GM23338 (cell line): ENCODE data around the gene KRT75. TPM values are rescaled to one million over a fixed set of nuclear protein-coding genes. Genes with fewer than 3 reads are reported as not detected.

Source experiments
- ATAC-seq: fragments of 200-7000 bp; cut with Tn5 transposase; 3 replicates; pipeline ENCODE4 v1.9.1; 2020
- DNase-seq: peaks from one replicate; pipeline ENCODE4 v3.0.0-alpha.2; 2015; ENCODE audit warnings: low spot score
- H2AFZ ChIP-seq: fragments of 200-600 bp; sonication (generic); 2 replicates; pipeline ENCODE4 v1.8.0; 2016; ENCODE audit warnings: antibody characterized with exemption, mild to moderate bottlenecking, moderate library complexity
- H3F3A ChIP-seq: fragments of 200-600 bp; sonication (generic); replicated peaks from 2 replicates; pipeline ENCODE4 v1.8.0; 2017; ENCODE audit warnings: antibody characterized with exemption, mixed run types, low read depth
- H3K27ac ChIP-seq: fragments of 200-600 bp; sonication (generic); 2 replicates; pipeline ENCODE4 v1.6.1; 2016; ENCODE audit warnings: low read depth
- H3K27me3 ChIP-seq: fragments of 200-600 bp; sonication (generic); 2 replicates; pipeline ENCODE4 v1.8.0; 2016; ENCODE audit warnings: mild to moderate bottlenecking, mixed run types, moderate library complexity; ENCODE audit not compliant: insufficient read depth
- H3K36me3 ChIP-seq: fragments of 200-600 bp; sonication (generic); 2 replicates; pipeline ENCODE4 v1.8.0; 2016; ENCODE audit warnings: mild to moderate bottlenecking; ENCODE audit not compliant: insufficient read depth
- H3K4me1 ChIP-seq: fragments of 200-600 bp; sonication (generic); 2 replicates; pipeline ENCODE4 v1.8.0; 2016; ENCODE audit warnings: mild to moderate bottlenecking, moderate library complexity; ENCODE audit not compliant: insufficient read depth
- H3K4me2 ChIP-seq: fragments of 200-600 bp; sonication (generic); 2 replicates; pipeline ENCODE4 v1.7.1; 2017; ENCODE audit warnings: mixed run types
- H3K4me3 ChIP-seq: fragments of 200-600 bp; sonication (generic); 2 replicates; pipeline ENCODE4 v1.6.1; 2016; ENCODE audit warnings: mixed run types
- H3K79me2 ChIP-seq: fragments of 200-600 bp; sonication (generic); replicated peaks from 2 replicates; pipeline ENCODE4 v1.8.0; 2017; ENCODE audit warnings: mild to moderate bottlenecking; ENCODE audit not compliant: insufficient read depth
- H3K9me2 ChIP-seq: fragments of 200-600 bp; sonication (generic); 2 replicates; pipeline ENCODE4 v1.8.0; 2017; ENCODE audit not compliant: insufficient read depth
- H4K20me1 ChIP-seq: fragments of 200-600 bp; sonication (generic); replicated peaks from 2 replicates; pipeline ENCODE4 v1.8.0; 2017; ENCODE audit warnings: mild to moderate bottlenecking; ENCODE audit not compliant: insufficient read depth
- H3K27ac Mint-ChIP-seq: 2 replicates; pipeline ENCODE4 v1.8.0; 2020; ENCODE audit warnings: inconsistent platforms, mild to moderate bottlenecking, moderate library complexity, mixed read lengths
- H3K27me3 Mint-ChIP-seq: 3 replicates; pipeline ENCODE4 v1.8.0; 2022; ENCODE audit warnings: low read depth, mild to moderate bottlenecking, moderate library complexity, mixed read lengths, inconsistent platforms; ENCODE audit not compliant: insufficient read depth, poor library complexity
- H3K36me3 Mint-ChIP-seq: 3 replicates; pipeline ENCODE4 v1.8.0; 2021; ENCODE audit warnings: low read depth, mild to moderate bottlenecking, inconsistent platforms, moderate library complexity, mixed read lengths
- H3K4me1 Mint-ChIP-seq: 3 replicates; pipeline ENCODE4 v1.8.0; 2020; ENCODE audit warnings: mild to moderate bottlenecking, inconsistent platforms, mixed read lengths
- H3K4me3 Mint-ChIP-seq: 3 replicates; pipeline ENCODE4 v1.8.0; 2021; ENCODE audit warnings: moderate library complexity, mild to moderate bottlenecking, inconsistent platforms, mixed read lengths
- H3K9me3 Mint-ChIP-seq: 3 replicates; pipeline ENCODE4 v1.8.0; 2020; ENCODE audit warnings: moderate library complexity, mild to moderate bottlenecking, inconsistent platforms, mixed read lengths
- CTCF ChIP-seq, 2 experiments: fragments of 200-600 bp in 1 of 2; sonication (generic) in 1 of 2; conservative IDR thresholded peaks; 2 replicates each; pipeline versions ENCODE4 v1.5.1 to v1.6.1; 2016 to 2017; ENCODE audit warnings: antibody characterized with exemption in 2 of 2, low read depth in 2 of 2, mild to moderate bottlenecking in 2 of 2, moderate library complexity in 1 of 2
- ETS1 ChIP-seq: IDR thresholded peaks from 2 replicates; pipeline ENCODE4 v1.6.1; 2016; ENCODE audit warnings: antibody characterized with exemption
- EZH2 ChIP-seq: fragments of 200-600 bp; sonication (generic); IDR thresholded peaks from one replicate; pipeline ENCODE4 v1.8.0; 2017; ENCODE audit warnings: antibody characterized with exemption, mild to moderate bottlenecking, low read depth; ENCODE audit not compliant: unreplicated experiment
- EZH2phosphoT487 ChIP-seq: fragments of 200-600 bp; sonication (generic); IDR thresholded peaks from one replicate; pipeline ENCODE4 v1.8.1; 2018; ENCODE audit warnings: antibody characterized with exemption; ENCODE audit not compliant: unreplicated experiment
- JUNB ChIP-seq: IDR thresholded peaks from one replicate; pipeline ENCODE4 v1.6.1; 2016; ENCODE audit warnings: antibody characterized with exemption; ENCODE audit not compliant: unreplicated experiment
- NANOG ChIP-seq: IDR thresholded peaks from 2 replicates; pipeline ENCODE4 v1.6.1; 2016; ENCODE audit warnings: antibody characterized with exemption, borderline replicate concordance
- POLR2AphosphoS5 ChIP-seq: IDR thresholded peaks from 2 replicates; pipeline ENCODE4 v1.6.1; 2016; ENCODE audit warnings: antibody characterized with exemption, low read depth
- REST ChIP-seq: IDR thresholded peaks from one replicate; pipeline ENCODE4 v1.6.1; 2018; ENCODE audit warnings: antibody characterized with exemption; ENCODE audit not compliant: unreplicated experiment
- STAT1 ChIP-seq: IDR thresholded peaks from one replicate; pipeline ENCODE4 v1.6.1; 2016; ENCODE audit warnings: antibody characterized with exemption; ENCODE audit not compliant: unreplicated experiment
- ZNF114 ChIP-seq: fragments of 250-450 bp; sonication (Bioruptor Pico); IDR thresholded peaks from 2 replicates; pipeline ENCODE4 v1.5.0; 2020; ENCODE audit warnings: mild to moderate bottlenecking, moderate library complexity
- ZNF331 ChIP-seq: fragments of 250-450 bp; sonication (Bioruptor Pico); IDR thresholded peaks from 2 replicates; pipeline ENCODE4 v1.5.0; 2020; ENCODE audit warnings: low read depth, mild to moderate bottlenecking, moderate library complexity
- ZNF462 ChIP-seq: fragments of 250-450 bp; sonication (Bioruptor Pico); IDR thresholded peaks from 2 replicates; pipeline ENCODE4 v1.5.0; 2020; ENCODE audit warnings: mild to moderate bottlenecking, moderate library complexity
- polyA plus RNA-seq: library from polyadenylated mRNA; unstranded; fragments of >200 nt; fragmentation: Nextera tagmentation; extraction: Ambion mirVana; gene quantifications from 2 replicates; pipeline ENCODE4 v1.2.1, GENCODE V29; 2016
- total RNA-seq: library from RNA; depleted of rRNA; stranded (reverse); fragments of >200 nt; shearing (Covaris generic); gene quantifications from 2 replicates; pipeline ENCODE4 v1.2.3, GENCODE V29; 2014

The KRT75 gene
- total and polyA plus RNA-seq, 2 experiments from 2014 or later = not detected

- TF ChIP-seq ZNF462 (CRISPR knock-in tag) (no peak), STAT1 (no peak), EZH2 (no peak), NANOG (no peak), EZH2phosphoT487 (no peak), ZNF331 (no peak), ETS1 (no peak), JUNB (no peak), CTCF (conservative IDR thresholded peaks at IDR 0.05; ENCODE audit: low read depth in 2 of 2) (no peak), POLR2AphosphoS5 (no peak), REST (no peak), ZNF114 (CRISPR knock-in tag) (no peak)
Measured at GRCh38 chr12:52444647-52445595, 10.8 kb upstream of the KRT75 start.

More at GRCh38 chr12:52444647-52445595, 10.8 kb upstream of the KRT75 start:
- peaks cover 2% of the 10 kb centered on the region for H3K27me3 Mint-ChIP-seq
- Histone ChIP-seq H4K20me1 (no peaks in the 10 kb centered on the region), H3K79me2 (no peaks in the 10 kb centered on the region), H2AFZ (no peak overlapping the region), H3K9me2 (no peaks in the 10 kb centered on the region), H3K4me2 (no peak overlapping the region), H3K27ac (no peak overlapping the region), H3K4me3 (no peak overlapping the region), H3K27me3 (no peaks in the 10 kb centered on the region), H3K36me3 (no peaks in the 10 kb centered on the region), H3F3A (no peaks in the 10 kb centered on the region), H3K4me1 (peaks cover 5% of the 10 kb centered on the region; the same call in 1 of the 2 replicates)
- peaks cover 17% of the 10 kb centered on the region for H3K4me1 Mint-ChIP-seq
- ATAC-seq = no peak
- no peak overlapping the region for H3K27ac Mint-ChIP-seq
- H3K36me3 Mint-ChIP-seq = no peaks in the 10 kb centered on the region; the same call in 2 of the 3 replicates
- H3K4me3 Mint-ChIP-seq = no peak overlapping the region
- no peaks in the 10 kb centered on the region; the same call in 1 of the 3 replicates for H3K9me3 Mint-ChIP-seq
- DNase-seq = no peak
